OCI-LY3 (cell line): ENCODE measurements around the gene USP32.

Experiments
- CTCF ChIP-seq: fragments of 200-600, 300-600 bp; sonication (generic); IDR thresholded peaks from 2 replicates; pipeline ENCODE4 v1.5.1; 2014; ENCODE audit warnings: antibody characterized with exemption, low read length, low read depth
- EZH2phosphoT487 ChIP-seq: fragments of 200-600 bp; shearing (Covaris generic); IDR thresholded peaks from 2 replicates; pipeline ENCODE4 v1.6.1; 2018; ENCODE audit warnings: antibody characterized with exemption, mixed run types, low read depth

GRCh38 chr17:60362329-60362728 is 29.6 kb downstream of the USP32 start:
- TF ChIP-seq CTCF (no peak), EZH2phosphoT487 (no peak)
